Neural progenitor cell (in vitro differentiated cells): Measurements from ENCODE around the gene FAM83G. TPM values are rescaled to one million over a fixed set of nuclear protein-coding genes. Genes with fewer than 3 reads are reported as not detected.

Experiments
- DNase-seq: peaks from one replicate; pipeline ENCODE4 v3.0.0-alpha.2; 2016; ENCODE audit warnings: low spot score
- H2AFZ ChIP-seq: fragments of 200-600 bp; sonication (generic); replicated peaks from 2 replicates; pipeline ENCODE4 v1.6.1; 2016; ENCODE audit warnings: antibody characterized with exemption
- H3F3A ChIP-seq: fragments of 200-600 bp; sonication (generic); 2 replicates; pipeline ENCODE4 v1.6.1; 2016; ENCODE audit warnings: antibody characterized with exemption, low read depth
- H3K27ac ChIP-seq: fragments of 200-600 bp; sonication (generic); 2 replicates; pipeline ENCODE4 v1.5.1; 2016; ENCODE audit warnings: mild to moderate bottlenecking
- H3K27me3 ChIP-seq: fragments of 200-600 bp; sonication (generic); 2 replicates; pipeline ENCODE4 v1.6.1; 2016; ENCODE audit warnings: mild to moderate bottlenecking, moderate library complexity
- H3K36me3 ChIP-seq: fragments of 200-600 bp; sonication (generic); 2 replicates; pipeline ENCODE4 v1.5.1; 2016
- H3K4me1 ChIP-seq: fragments of 200-600 bp; sonication (generic); 2 replicates; pipeline ENCODE4 v1.6.1; 2016; ENCODE audit warnings: mixed run types
- H3K4me2 ChIP-seq: fragments of 200-600 bp; sonication (generic); 2 replicates; pipeline ENCODE4 v1.6.1; 2016
- H3K4me3 ChIP-seq: fragments of 200-600 bp; sonication (generic); 2 replicates; pipeline ENCODE4 v1.5.1; 2016
- H3K79me2 ChIP-seq: fragments of 200-600 bp; sonication (generic); 2 replicates; pipeline ENCODE4 v1.6.1; 2016; ENCODE audit warnings: low read depth
- H3K9ac ChIP-seq: fragments of 200-600 bp; sonication (generic); 2 replicates; pipeline ENCODE4 v1.6.1; 2016
- H3K9me3 ChIP-seq: fragments of 200-600 bp; sonication (generic); 2 replicates; pipeline ENCODE4 v1.5.1; 2016; ENCODE audit warnings: low read depth
- H4K20me1 ChIP-seq: fragments of 200-600 bp; sonication (generic); 2 replicates; pipeline ENCODE4 v1.6.1; 2016; ENCODE audit warnings: low read depth
- H3K27ac Mint-ChIP-seq: 3 replicates; pipeline ENCODE4 v1.8.0; 2021; ENCODE audit warnings: mixed read lengths
- H3K27me3 Mint-ChIP-seq: 2 replicates; pipeline ENCODE4 v1.8.0; 2022; ENCODE audit warnings: low read depth, mild to moderate bottlenecking, inconsistent platforms, moderate library complexity, mixed read lengths; ENCODE audit not compliant: insufficient read depth
- H3K36me3 Mint-ChIP-seq: 3 replicates; pipeline ENCODE4 v1.8.0; 2021; ENCODE audit warnings: mixed read lengths
- H3K4me1 Mint-ChIP-seq: 3 replicates; pipeline ENCODE4 v1.8.0; 2021; ENCODE audit warnings: mixed read lengths
- H3K4me3 Mint-ChIP-seq: 3 replicates; pipeline ENCODE4 v1.8.0; 2021; ENCODE audit warnings: mild to moderate bottlenecking, moderate library complexity, mixed read lengths
- H3K9me3 Mint-ChIP-seq: 3 replicates; pipeline ENCODE4 v1.8.0; 2020; ENCODE audit warnings: mixed read lengths
- CTCF ChIP-seq: fragments of 200-600 bp; sonication (generic); IDR thresholded peaks from 2 replicates; pipeline ENCODE4 v1.5.1; 2017; ENCODE audit warnings: antibody characterized with exemption, mild to moderate bottlenecking
- EZH2 ChIP-seq: fragments of 200-600 bp; sonication (generic); IDR thresholded peaks from 2 replicates; pipeline ENCODE4 v1.6.1; 2017; ENCODE audit warnings: antibody characterized with exemption, mild to moderate bottlenecking, moderate library complexity
- EZH2phosphoT487 ChIP-seq: fragments of 200-600 bp; sonication (generic); IDR thresholded peaks from 2 replicates; pipeline ENCODE4 v1.6.1; 2017; ENCODE audit warnings: antibody characterized with exemption
- total RNA-seq: library from RNA; depleted of rRNA; stranded (reverse); fragments of >200 nt; gene quantifications from 2 replicates; pipeline ENCODE4 v1.2.3, GENCODE V29; 2015; ENCODE audit warnings: low replicate concordance

Gene FAM83G
- total RNA-seq, 1 donor from 2014 or later, result 9.9 TPM

GRCh38 chr17:18949566-18949965 lies 55.0 kb downstream of the FAM83G start:
- H3K4me3 Mint-ChIP-seq, result no peak overlapping the region
- no peak for DNase-seq
- Histone ChIP-seq H3K4me2 (no peak overlapping the region), H3K4me3 (no peak overlapping the region), H3K9me3 (no peaks in the 10 kb centered on the region), H3K9ac (no peak overlapping the region), H3F3A (no peaks in the 10 kb centered on the region), H3K27me3 (no peaks in the 10 kb centered on the region), H2AFZ (no peak overlapping the region), H3K36me3 (no peaks in the 10 kb centered on the region), H3K4me1 (peaks cover 11% of the 10 kb centered on the region), H3K79me2 (no peaks in the 10 kb centered on the region), H3K27ac (no peak overlapping the region), H4K20me1 (no peaks in the 10 kb centered on the region)
- no peaks in the 10 kb centered on the region for H3K9me3 Mint-ChIP-seq
- peaks cover 3% of the 10 kb centered on the region for H3K4me1 Mint-ChIP-seq
- H3K27ac Mint-ChIP-seq, result peak overlapping the region; percentile 27
- TF ChIP-seq EZH2phosphoT487 (no peak), EZH2 (no peak), CTCF (no peak)
- peaks cover 8% of the 10 kb centered on the region for H3K27me3 Mint-ChIP-seq
- H3K36me3 Mint-ChIP-seq, result no peaks in the 10 kb centered on the region

- Mint-ChIP-seq H3K27me3 (peaks cover 8% of the 10 kb centered on the region), H3K36me3 (no peaks in the 10 kb centered on the region), H3K4me1 (peaks cover 3% of the 10 kb centered on the region), H3K9me3 (no peaks in the 10 kb centered on the region), H3K4me3 (no peak overlapping the region), H3K27ac (no peak overlapping the region)
- H3K9ac ChIP-seq, result no peak overlapping the region
- H3K4me3 ChIP-seq, result no peak overlapping the region
- H3K27ac ChIP-seq, result no peak overlapping the region
- H4K20me1 ChIP-seq, result no peaks in the 10 kb centered on the region
- H3K4me1 ChIP-seq, result peaks cover 11% of the 10 kb centered on the region
- no peak for DNase-seq
- no peak overlapping the region for H2AFZ ChIP-seq
- no peaks in the 10 kb centered on the region for H3K9me3 ChIP-seq
- no peaks in the 10 kb centered on the region for H3K79me2 ChIP-seq
- H3F3A ChIP-seq, result no peaks in the 10 kb centered on the region
- no peaks in the 10 kb centered on the region for H3K27me3 ChIP-seq
- no peaks in the 10 kb centered on the region for H3K36me3 ChIP-seq
- TF ChIP-seq EZH2phosphoT487 (no peak), CTCF (no peak), EZH2 (no peak)
- no peak overlapping the region for H3K4me2 ChIP-seq
Observed at GRCh38 chr17:18948476-18949006, 56.0 kb downstream of the FAM83G start.

- Mint-ChIP-seq H3K9me3 (no peaks in the 10 kb centered on the region), H3K4me3 (no peak overlapping the region), H3K36me3 (no peaks in the 10 kb centered on the region), H3K27me3 (peaks cover 8% of the 10 kb centered on the region), H3K27ac (no peak overlapping the region), H3K4me1 (peaks cover 3% of the 10 kb centered on the region)
- Histone ChIP-seq H3K4me3 (no peak overlapping the region), H3K9ac (no peak overlapping the region), H3K36me3 (no peaks in the 10 kb centered on the region), H3F3A (no peaks in the 10 kb centered on the region), H3K27ac (no peak overlapping the region), H3K4me1 (peaks cover 11% of the 10 kb centered on the region), H3K27me3 (no peaks in the 10 kb centered on the region), H2AFZ (no peak overlapping the region), H4K20me1 (no peaks in the 10 kb centered on the region), H3K79me2 (no peaks in the 10 kb centered on the region), H3K9me3 (no peaks in the 10 kb centered on the region), H3K4me2 (no peak overlapping the region)
- TF ChIP-seq EZH2phosphoT487 (no peak), EZH2 (no peak), CTCF (no peak)
- DNase-seq, result no peak
Observed at GRCh38 chr17:18947866-18948265, 56.7 kb downstream of the FAM83G start.
